Central memory CD8-positive, alpha-beta T cell (primary cell): ENCODE results near the gene NBPF4.
"Not testable (repeated sequence)": the region's sequence is repeated elsewhere in the genome, so short reads cannot be mapped to it uniquely, and the experiment has no call there.

ENCODE experiments used
- ATAC-seq: fragments of 150-1000 bp; cut with Tn5 transposase; replicated peaks from 2 replicates; pipeline ENCODE4 v1.10.0; 2022; ENCODE audit warnings: mild to moderate bottlenecking, moderate FRiP score, moderate number of reproducible peaks; ENCODE audit not compliant: poor library complexity, severe bottlenecking; ENCODE audit errors: extremely low read depth
- DNase-seq, 2 donors: peaks; one replicate each; pipeline ENCODE4 v3.0.0; 2021; ENCODE audit warnings: low spot score in 2 of 2
- H3K27ac Mint-ChIP-seq: one replicate; pipeline ENCODE4 v1.8.0; 2022; ENCODE audit warnings: low read depth, mild to moderate bottlenecking, moderate library complexity, mixed read lengths
- H3K27me3 Mint-ChIP-seq: one replicate; pipeline ENCODE4 v1.8.0; 2022; ENCODE audit warnings: mixed read lengths
- H3K36me3 Mint-ChIP-seq: one replicate; pipeline ENCODE4 v1.8.0; 2022; ENCODE audit warnings: mild to moderate bottlenecking, moderate library complexity, mixed read lengths; ENCODE audit not compliant: insufficient read depth
- H3K4me1 Mint-ChIP-seq: one replicate; pipeline ENCODE4 v1.8.0; 2022; ENCODE audit warnings: mixed read lengths
- H3K4me3 Mint-ChIP-seq: one replicate; pipeline ENCODE4 v1.8.0; 2022; ENCODE audit warnings: mild to moderate bottlenecking, moderate library complexity, mixed read lengths
- H3K9me3 Mint-ChIP-seq: one replicate; pipeline ENCODE4 v1.8.0; 2022; ENCODE audit warnings: mixed read lengths

Gene NBPF4

DNA sequence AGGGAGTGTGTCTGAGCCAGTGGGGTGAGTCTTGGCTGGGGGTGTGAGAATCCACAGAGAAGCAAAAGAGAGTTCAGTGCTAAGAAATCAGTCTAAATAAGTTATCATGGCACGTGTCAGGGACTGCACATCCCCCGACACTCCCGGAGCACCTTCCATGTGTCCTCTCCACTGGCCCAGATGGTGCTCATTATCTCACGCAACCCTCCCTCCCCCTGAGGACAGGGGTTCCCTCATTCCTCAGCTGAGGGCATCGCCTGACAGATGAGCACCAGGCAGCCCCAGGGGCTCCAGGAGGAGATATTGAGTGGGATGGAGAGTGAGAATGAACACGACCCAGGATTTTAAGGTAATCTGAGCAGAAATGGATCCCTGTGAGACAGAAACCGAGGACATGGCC is 16.1 kb downstream of the NBPF4 start:
- not testable (repeated sequence) for H3K4me3 Mint-ChIP-seq, ATAC-seq, H3K27me3 Mint-ChIP-seq, H3K36me3 Mint-ChIP-seq, H3K4me1 Mint-ChIP-seq, DNase-seq, H3K9me3 Mint-ChIP-seq, H3K27ac Mint-ChIP-seq

DNA sequence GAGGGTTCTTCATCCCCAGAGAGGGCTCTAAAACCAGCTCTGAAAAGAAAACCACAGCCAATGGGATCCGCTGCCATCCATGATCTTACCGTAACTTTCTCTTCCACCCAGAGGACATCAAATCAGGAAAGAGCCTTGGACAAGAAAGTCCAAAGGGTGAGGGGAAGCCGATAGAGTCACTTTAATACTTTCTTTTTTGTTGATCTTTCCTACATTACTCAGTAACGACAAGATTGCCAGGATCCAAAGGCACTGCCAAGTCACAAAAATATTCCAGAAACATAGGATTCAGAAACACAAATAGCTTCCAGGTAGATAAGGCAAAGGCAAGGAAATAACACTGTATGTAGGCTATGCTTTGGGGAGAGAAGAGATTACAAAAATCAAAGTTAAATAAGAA is 17.0 kb downstream of the NBPF4 start:
- not testable (repeated sequence) for H3K4me3 Mint-ChIP-seq, H3K27ac Mint-ChIP-seq, ATAC-seq, H3K36me3 Mint-ChIP-seq, DNase-seq, H3K4me1 Mint-ChIP-seq, H3K9me3 Mint-ChIP-seq
- peaks cover 12% of the 10 kb centered on the region for H3K27me3 Mint-ChIP-seq

DNA sequence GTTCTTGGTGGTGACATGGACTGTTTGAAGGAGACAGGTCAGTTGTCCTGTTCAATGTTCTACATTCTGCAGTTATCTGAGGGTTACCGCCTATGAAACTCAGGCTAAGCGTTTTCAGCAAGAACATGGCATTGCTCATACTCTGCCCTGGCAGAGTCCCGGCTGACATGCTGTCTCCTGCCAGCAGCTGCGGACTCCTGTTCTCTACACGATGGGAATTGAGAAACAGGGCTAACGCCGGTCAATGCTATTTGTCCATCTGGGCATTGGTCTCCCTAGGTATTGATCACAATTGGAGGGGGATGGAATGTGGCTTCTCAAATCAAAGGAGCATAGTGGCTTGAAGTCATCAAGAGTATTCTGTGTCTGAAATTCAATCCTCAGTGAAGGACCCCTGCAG is 20.6 kb downstream of the NBPF4 start:
- not testable (repeated sequence) for ATAC-seq, H3K36me3 Mint-ChIP-seq, H3K27ac Mint-ChIP-seq, H3K9me3 Mint-ChIP-seq, H3K4me1 Mint-ChIP-seq, H3K4me3 Mint-ChIP-seq, DNase-seq
- H3K27me3 Mint-ChIP-seq: peaks cover 15% of the 10 kb centered on the region

DNA sequence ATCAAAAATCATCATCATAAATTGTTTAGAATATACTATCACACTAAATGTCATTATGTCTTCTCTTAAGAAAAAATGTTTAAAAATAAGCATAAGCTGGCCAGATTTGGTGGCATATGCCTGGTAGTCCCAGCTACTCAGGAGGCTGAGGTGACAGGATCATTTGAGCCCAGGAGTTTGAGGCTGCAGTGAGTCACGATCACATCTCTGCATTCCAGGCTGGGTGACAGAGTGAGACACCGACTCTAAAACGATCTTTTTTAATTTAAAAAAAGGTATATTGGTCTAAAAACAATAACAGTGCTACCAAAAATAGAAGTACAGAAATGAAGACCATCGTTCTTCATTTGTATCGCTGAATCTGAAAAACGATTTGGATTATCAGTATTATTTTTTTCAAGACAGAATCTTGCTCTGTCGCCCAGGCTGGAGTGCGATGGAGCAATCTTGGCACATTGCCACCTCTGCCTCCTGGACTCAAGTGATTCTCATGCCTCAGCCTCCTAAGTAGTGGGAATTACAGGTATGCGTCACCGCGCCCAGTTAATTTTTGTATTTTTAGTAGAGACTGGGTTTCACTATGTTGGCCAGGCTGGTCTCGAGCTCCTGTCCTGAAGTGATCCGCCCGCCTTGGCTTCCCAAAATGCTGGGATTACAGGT is 26.2 kb downstream of the NBPF4 start:
- H3K27ac Mint-ChIP-seq, DNase-seq, H3K36me3 Mint-ChIP-seq, H3K4me1 Mint-ChIP-seq, ATAC-seq, H3K4me3 Mint-ChIP-seq, H3K9me3 Mint-ChIP-seq: not testable (repeated sequence)
- peaks cover 12% of the 10 kb centered on the region for H3K27me3 Mint-ChIP-seq

DNA sequence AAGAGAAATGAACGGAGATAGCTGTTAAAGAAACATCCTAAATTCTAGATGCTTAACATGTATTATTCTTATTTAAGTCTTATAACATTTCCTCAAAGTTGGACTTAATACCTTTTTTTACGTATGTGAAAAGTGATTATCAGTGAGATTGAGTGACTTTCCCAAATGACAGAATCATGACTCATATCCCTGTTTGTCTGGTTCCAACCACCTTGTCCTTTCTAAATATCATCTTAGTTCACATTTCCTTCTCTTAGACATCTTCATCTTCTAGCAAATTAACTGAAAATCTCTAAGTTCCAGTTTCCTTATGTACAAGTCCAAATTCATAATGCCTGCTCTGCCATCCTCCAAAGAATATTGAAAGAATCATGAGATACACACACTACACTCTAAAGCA is 26.9 kb downstream of the NBPF4 start:
- H3K36me3 Mint-ChIP-seq, H3K9me3 Mint-ChIP-seq, H3K4me1 Mint-ChIP-seq, H3K4me3 Mint-ChIP-seq, DNase-seq, ATAC-seq, H3K27ac Mint-ChIP-seq: not testable (repeated sequence)
- peaks cover 16% of the 10 kb centered on the region for H3K27me3 Mint-ChIP-seq

DNA sequence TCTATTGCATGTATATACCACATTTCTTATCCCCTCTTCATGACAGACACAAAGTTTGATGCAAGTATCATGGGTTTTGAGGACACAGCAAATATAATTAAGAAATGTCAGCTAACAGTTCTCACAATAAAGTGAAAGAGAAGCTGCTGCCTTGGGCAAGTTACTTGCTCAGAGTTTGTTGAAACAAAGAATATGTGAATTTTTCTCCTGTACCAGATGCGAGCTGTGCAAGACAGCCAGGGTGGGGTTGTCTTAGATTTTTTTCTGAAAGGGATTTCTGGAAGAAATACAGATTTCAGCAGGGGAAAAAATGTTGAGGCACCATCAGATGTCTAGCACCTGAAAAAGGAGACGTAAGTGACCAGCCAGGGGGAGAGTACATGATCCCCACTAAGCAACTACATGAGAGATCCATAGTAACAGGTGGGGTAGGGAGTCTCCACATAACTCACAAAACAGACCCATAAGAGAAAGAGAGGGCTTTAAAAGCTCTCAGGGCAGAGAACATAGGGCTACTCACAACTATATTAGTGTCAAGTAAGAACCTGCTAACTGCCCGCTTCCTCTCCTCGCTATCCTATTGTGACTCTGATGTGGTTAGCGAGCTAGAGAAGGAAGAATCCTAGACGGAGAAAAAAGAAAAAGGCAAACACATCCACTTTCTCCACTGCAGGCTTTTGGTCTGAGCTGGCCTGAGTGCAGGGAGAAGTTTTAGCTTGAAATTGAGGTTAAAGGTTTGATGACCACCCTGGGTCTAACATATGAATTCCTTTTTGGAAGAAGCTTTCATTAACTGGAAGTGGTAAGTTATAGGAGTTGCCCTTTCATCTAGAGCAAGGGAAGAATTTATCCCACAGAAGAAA is 27.6 kb downstream of the NBPF4 start:
- not testable (repeated sequence) for H3K9me3 Mint-ChIP-seq, H3K27ac Mint-ChIP-seq, H3K36me3 Mint-ChIP-seq, DNase-seq, H3K4me3 Mint-ChIP-seq, ATAC-seq, H3K4me1 Mint-ChIP-seq
- H3K27me3 Mint-ChIP-seq: peaks cover 19% of the 10 kb centered on the region

DNA sequence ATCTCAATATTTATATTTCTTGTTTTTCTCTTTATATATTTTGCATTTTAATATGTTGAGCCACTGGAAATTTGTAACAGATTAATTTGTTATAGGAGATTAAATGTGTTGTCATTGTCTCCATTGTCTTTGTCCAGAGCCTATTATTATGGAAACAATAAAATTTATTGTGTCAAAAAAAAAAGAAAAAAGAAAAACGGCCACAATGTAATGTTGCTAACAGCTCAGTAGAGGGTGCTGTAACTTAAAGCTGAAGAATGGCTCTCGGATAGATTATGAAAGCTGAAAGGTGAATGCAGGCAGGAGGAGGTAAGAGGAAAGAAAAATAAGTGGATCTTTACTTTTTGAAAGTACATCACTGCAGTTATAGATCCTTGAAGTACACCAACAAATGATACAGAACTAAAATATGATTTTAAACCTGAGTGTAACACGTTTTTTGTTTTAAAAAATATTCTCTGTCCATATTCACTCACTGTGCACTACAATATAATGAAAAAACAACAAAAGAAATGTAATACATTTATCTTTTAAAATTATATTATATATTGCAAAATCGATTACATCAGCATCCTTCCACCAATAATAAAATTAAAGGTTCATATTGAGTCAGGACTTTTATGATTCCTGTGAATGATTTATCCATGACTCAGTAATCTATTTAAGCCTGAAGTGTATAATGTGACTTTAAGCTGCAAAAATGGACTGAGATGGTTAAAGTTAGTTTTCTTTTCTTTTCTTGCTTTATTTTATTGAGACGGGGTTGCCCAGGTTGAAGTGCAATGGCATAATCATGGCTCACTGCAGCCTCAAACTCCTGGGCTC is 29.0 kb downstream of the NBPF4 start:
- not testable (repeated sequence) for H3K4me1 Mint-ChIP-seq, H3K9me3 Mint-ChIP-seq, H3K4me3 Mint-ChIP-seq, H3K27ac Mint-ChIP-seq, DNase-seq, H3K36me3 Mint-ChIP-seq
- H3K27me3 Mint-ChIP-seq: peaks cover 33% of the 10 kb centered on the region
- ATAC-seq: peak; percentile 54

DNA sequence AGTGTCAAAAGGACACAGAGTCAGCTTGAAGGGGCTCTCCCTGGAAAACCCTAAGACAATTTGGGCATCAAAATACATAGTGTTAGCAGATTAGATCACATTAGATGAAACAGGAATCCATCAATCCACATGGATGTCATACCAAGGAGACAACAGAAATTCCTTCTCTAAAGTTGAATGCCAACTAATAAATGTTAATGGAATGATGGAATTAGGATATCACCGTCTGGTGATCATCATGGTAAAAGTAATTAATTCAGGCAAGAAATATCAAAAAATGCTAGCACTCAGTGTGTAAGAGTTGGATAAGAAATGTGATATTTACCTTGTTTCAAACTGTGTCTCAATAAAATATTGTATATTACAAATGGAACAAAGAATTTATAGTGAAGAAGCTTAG is 32.9 kb downstream of the NBPF4 start:
- ATAC-seq (no peak), DNase-seq (no peak)
- Mint-ChIP-seq H3K4me3 (no peak overlapping the region), H3K36me3 (peaks cover 1% of the 10 kb centered on the region), H3K27me3 (peaks cover 70% of the 10 kb centered on the region), H3K9me3 (no peaks in the 10 kb centered on the region), H3K4me1 (no peaks in the 10 kb centered on the region), H3K27ac (no peak overlapping the region)

DNA sequence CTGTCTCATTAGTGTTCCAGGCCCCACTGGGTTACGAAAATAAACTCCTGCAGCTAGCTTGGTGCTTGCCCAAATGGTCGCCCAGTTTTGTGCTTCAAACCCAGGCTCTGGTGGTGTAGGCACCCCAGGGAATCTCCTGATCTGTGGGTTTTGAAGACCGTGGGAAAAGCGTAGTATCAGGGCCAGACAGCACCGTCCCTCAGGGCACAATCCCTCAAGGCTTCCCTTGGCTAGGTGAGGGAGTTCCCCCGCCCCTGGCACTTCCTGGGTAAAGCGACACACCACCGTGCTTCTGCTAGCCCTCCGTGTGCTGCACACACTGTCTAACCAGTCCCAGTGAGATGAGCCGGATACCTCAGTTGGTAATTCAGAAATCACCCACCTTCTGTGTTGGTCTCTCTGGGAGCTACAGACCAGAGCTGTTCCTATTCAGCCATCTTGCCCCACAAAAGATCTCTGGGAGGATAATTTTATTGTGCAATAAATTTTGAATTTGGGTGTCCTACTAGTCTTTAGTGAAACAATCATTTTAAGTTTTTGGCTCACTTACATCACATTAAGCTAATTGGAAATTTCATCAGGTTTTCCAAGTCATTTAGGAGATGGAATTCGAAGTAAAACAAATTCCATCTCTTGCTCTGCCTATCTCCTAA is 34.3 kb downstream of the NBPF4 start:
- Mint-ChIP-seq H3K4me1 (no peaks in the 10 kb centered on the region), H3K4me3 (no peak overlapping the region), H3K27ac (no peak overlapping the region), H3K36me3 (peaks cover 1% of the 10 kb centered on the region), H3K9me3 (no peaks in the 10 kb centered on the region), H3K27me3 (peaks cover 72% of the 10 kb centered on the region)
- ATAC-seq (no peak), DNase-seq (no peak)

DNA sequence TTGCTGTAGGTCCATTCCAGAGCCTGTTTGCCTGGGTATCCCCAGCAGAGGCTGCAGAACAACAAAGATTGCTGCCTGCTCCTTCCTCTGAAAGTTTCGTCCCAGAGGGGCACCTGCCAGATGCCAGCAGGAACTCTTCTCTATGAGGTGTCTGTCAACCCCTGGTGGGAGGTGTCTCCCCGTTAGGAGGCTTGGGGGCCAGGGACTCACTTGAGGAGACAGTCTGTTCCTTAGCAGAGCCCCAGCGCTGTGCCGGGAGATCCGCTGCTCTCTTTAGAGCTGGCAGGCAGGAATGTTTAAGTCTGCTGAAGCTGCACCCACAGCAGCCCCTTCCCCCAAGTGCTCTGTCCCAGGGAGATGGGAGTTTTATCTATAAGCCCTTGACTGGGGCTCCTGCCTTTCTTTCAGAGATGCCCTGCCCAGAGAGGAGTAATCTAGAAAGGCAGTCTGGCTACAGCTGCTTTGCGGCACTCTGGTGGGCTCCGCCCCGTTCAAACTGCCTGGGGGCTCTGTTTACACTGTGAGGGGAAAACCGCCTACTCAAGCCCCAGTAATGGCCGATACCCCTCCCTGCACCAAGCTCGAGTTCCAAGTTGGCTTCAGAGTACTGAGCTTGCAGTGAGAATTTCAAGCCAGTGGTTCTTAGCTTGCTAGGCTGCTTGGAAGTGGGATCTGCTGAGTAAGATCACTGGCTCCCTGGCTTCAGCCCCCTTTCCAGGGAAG is 35.0 kb downstream of the NBPF4 start:
- Mint-ChIP-seq H3K36me3 (peaks cover 1% of the 10 kb centered on the region), H3K9me3 (no peaks in the 10 kb centered on the region), H3K4me1 (no peaks in the 10 kb centered on the region), H3K27me3 (peaks cover 72% of the 10 kb centered on the region), H3K4me3 (no peak overlapping the region), H3K27ac (no peak overlapping the region)
- ATAC-seq (no peak), DNase-seq (no peak)

DNA sequence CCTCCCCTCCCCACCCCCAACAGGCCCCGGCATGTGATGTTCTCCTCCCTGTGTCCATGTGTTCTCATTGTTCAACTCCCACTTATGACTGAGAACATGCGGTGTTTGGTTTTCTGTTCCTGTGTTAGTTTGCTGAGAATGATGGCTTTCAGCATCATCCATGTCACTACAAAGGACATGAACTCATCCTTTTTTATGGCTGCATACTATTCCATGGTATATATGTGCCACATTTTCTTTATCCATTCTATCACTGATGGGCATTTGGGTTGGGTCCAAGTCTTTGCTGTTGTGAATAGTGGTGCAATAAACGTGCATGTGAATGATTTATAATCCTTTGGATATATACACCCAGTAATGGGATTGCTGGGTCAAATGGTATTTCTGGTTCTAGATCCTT is 40.3 kb downstream of the NBPF4 start:
- DNase-seq, H3K27ac Mint-ChIP-seq, H3K36me3 Mint-ChIP-seq, H3K4me3 Mint-ChIP-seq, H3K9me3 Mint-ChIP-seq, ATAC-seq: not testable (repeated sequence)
- Mint-ChIP-seq H3K4me1 (peaks cover 21% of the 10 kb centered on the region), H3K27me3 (peaks cover 28% of the 10 kb centered on the region)

DNA sequence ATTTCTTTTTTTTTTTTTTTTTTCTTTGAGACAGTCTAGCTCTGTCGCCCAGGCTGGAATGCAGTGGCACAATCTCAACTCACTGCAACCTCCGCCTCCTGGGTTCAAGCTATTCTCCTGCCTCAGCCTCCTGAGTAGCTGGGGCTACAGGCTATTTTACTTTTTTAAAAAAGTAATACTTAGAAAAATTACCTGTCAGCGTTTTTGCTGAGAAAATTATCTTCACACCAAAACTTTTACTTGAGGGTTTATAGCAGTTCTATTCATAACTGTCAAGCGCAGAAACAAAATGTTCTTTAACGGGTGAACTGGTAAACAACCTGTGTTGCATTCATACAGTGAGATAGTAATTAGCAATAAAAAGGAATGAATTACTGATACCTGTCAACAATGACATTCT is 42.2 kb downstream of the NBPF4 start:
- Mint-ChIP-seq H3K9me3 (no peaks in the 10 kb centered on the region), H3K36me3 (peaks cover 2% of the 10 kb centered on the region), H3K27me3 (peaks cover 9% of the 10 kb centered on the region), H3K4me3 (peak overlapping the region; percentile 85), H3K4me1 (peaks cover 37% of the 10 kb centered on the region), H3K27ac (no peak overlapping the region)
- no peak for DNase-seq
- ATAC-seq: no peak
